KOPT-K1 (cell line): ENCODE results near the gene PM20D1.

Experiments used
- H3K27ac ChIP-seq: fragments of 200-600 bp; sonication (generic); 2 replicates; pipeline ENCODE4 v1.5.1; 2016; ENCODE audit warnings: antibody characterized with exemption, mild to moderate bottlenecking, low read depth, low read length; ENCODE audit not compliant: poor library complexity, severe bottlenecking
- H3K36me3 ChIP-seq: fragments of 200-600 bp; sonication (generic); 2 replicates; pipeline ENCODE4 v1.5.1; 2017; ENCODE audit warnings: antibody characterized with exemption, mild to moderate bottlenecking, low read length, moderate library complexity; ENCODE audit not compliant: insufficient read depth
- H3K9me3 ChIP-seq: fragments of 200-600 bp; sonication (generic); 2 replicates; pipeline ENCODE4 v1.5.1; 2017; ENCODE audit warnings: antibody characterized with exemption, low read length, mild to moderate bottlenecking; ENCODE audit not compliant: insufficient read depth, poor library complexity, severe bottlenecking

PM20D1 gene

DNA sequence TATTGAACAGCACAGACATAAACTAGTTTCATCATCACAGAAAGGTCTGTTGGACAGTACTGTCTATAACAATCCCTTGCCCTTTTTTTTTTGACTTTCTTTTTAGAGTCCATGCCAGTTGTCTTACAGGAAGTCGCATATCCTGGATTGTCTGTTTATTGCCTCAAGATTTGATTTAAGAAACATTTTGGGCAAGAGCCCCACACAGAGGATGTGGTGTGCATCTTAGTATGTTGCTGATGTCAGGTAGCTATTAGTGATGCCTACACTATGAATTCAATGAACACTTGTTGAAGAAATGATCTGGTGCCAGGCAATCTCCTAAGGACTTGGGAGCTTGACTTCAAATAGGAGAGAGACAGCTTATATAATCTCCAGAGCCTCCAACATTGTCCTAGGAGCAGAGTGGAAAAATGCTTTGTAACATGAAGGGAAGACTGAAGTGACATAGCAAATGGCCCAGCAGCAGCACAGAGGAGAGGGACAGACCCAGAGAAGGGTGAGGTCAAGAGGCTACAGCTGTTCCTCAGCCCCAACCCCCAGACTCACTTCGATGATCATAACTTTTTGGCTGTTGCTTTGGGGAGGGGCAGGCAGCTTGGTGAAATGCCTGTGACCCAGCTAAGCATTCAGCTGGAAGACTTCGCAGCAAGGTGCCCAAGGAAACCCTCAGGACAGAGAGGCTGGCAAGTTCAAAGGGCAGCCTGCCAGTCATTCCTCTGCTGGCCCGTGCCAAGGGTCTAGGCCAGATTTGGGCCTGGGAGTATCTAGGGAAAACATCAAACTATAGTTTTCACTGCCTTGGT lies 67.1 kb downstream of the PM20D1 start:
- no peak overlapping the region for H3K27ac ChIP-seq
- H3K9me3 ChIP-seq = no peaks in the 10 kb centered on the region
- no peaks in the 10 kb centered on the region for H3K36me3 ChIP-seq

DNA sequence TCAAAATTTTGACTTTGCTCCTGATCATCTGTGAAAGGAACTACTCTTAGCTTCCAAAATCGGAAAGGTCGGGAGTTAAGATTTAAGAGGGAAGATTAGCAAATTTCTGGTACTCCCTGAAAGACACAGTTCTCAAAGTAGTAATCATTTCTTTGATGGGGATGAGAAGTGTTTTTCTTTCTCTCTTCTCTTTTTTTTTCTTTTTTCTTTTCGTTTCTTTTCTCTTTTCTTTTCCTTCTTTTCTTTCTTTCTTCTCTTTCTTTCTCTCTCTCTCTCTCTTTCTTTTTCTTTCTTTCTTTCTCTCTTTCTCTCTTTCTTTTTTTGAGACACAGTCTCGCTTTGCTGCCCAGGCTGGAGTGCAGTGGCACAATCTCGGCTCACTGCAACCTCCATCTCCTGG lies 69.6 kb downstream of the PM20D1 start:
- Histone ChIP-seq H3K9me3 (no peaks in the 10 kb centered on the region), H3K27ac (no peak overlapping the region), H3K36me3 (no peaks in the 10 kb centered on the region)
